ENCODE data around the gene ZFHX3.

The ZFHX3 gene

GRCh38 chr16:72836985-72837384, 210.9 kb downstream of the ZFHX3 start:
- Histone ChIP-seq H3K27ac (no peak overlapping the region), H3K4me1 (peaks cover 0 to 66% (median 35%) of the 10 kb centered on the region in 4 donors), H3K27me3 (no peaks in the 10 kb centered on the region), H3K9me3 (no peaks in the 10 kb centered on the region), H3K36me3 (no peaks in the 10 kb centered on the region), H3K4me3 (no peak overlapping the region)
- no peak for TF ChIP-seq CTCF (IDR thresholded peaks at IDR 0.05)
- DNase-seq, result no peak
- intact Hi-C loops (cut with DNase I; ENCODE audit: low total_unique reads), result loop anchor here (10.0 kb wide), 1 partner anchor 338 kb away; no protein-coding TSS in a partner anchor

- intact Hi-C loops (cut with DNase I; ENCODE audit: low total_unique reads), result loop anchor here (10.0 kb wide), 1 partner anchor 339 kb away; no protein-coding TSS in a partner anchor
- no peaks in the 10 kb centered on the region for H3K27me3 ChIP-seq
- TF ChIP-seq CTCF (IDR thresholded peaks at IDR 0.05), result no peak
- H3K4me3 ChIP-seq, result no peak overlapping the region
- no peaks in the 10 kb centered on the region for H3K9me3 ChIP-seq
- H3K36me3 ChIP-seq, result no peaks in the 10 kb centered on the region
- no peak for DNase-seq
- no peak overlapping the region for H3K27ac ChIP-seq
- peaks cover 0 to 58% (median 27%) of the 10 kb centered on the region in 4 donors for H3K4me1 ChIP-seq
These were observed 211.7 kb downstream of the ZFHX3 start for GRCh38 chr16:72836181-72836580.

- intact Hi-C loops (cut with DNase I; ENCODE audit: low total_unique reads), result loop anchor here (10.0 kb wide), 1 partner anchor 340 kb away; no protein-coding TSS in a partner anchor
- no peak for DNase-seq
- Histone ChIP-seq H3K27ac (peak overlapping the region in 1 of 2 donors; percentile 67), H3K27me3 (no peaks in the 10 kb centered on the region), H3K36me3 (no peaks in the 10 kb centered on the region), H3K4me1 (peaks cover 0 to 54% (median 17%) of the 10 kb centered on the region in 4 donors), H3K9me3 (no peaks in the 10 kb centered on the region), H3K4me3 (no peak overlapping the region)
- no peak for TF ChIP-seq CTCF (IDR thresholded peaks at IDR 0.05)
These were observed 212.8 kb downstream of the ZFHX3 start for GRCh38 chr16:72835086-72835485.

GRCh38 chr16:72834499-72834898, 213.4 kb downstream of the ZFHX3 start:
- intact Hi-C loops (cut with DNase I; ENCODE audit: low total_unique reads), result loop anchor here (5.0 to 10.0 kb wide), 2 partner anchors 340 to 928 kb away; no protein-coding TSS in a partner anchor
- no peaks in the 10 kb centered on the region for H3K9me3 ChIP-seq

GRCh38 chr16:72833969-72834368, 214.0 kb downstream of the ZFHX3 start:
- H3K27me3 ChIP-seq, result no peaks in the 10 kb centered on the region
- peaks cover 0 to 7% (median 7%) of the 10 kb centered on the region in 3 donors for H3K36me3 ChIP-seq
- peak overlapping the region; percentile 17 to 67 for H3K27ac ChIP-seq
- no peak for DNase-seq
- no peak for TF ChIP-seq CTCF (IDR thresholded peaks at IDR 0.05)
- no peaks in the 10 kb centered on the region for H3K9me3 ChIP-seq
- H3K4me3 ChIP-seq, result no peak overlapping the region
- peaks cover 0 to 51% (median 18%) of the 10 kb centered on the region in 4 donors for H3K4me1 ChIP-seq
- intact Hi-C loops (cut with DNase I; ENCODE audit: low total_unique reads), result loop anchor here (5.0 to 10.0 kb wide), 2 partner anchors 341 to 928 kb away; no protein-coding TSS in a partner anchor

More at GRCh38 chr16:72834499-72834898, 213.4 kb downstream of the ZFHX3 start:
- TF ChIP-seq CTCF (IDR thresholded peaks at IDR 0.05), result no peak
- no peaks in the 10 kb centered on the region for H3K27me3 ChIP-seq
- peaks cover 0 to 54% (median 18%) of the 10 kb centered on the region in 4 donors for H3K4me1 ChIP-seq
- H3K27ac ChIP-seq, result peak overlapping the region in 1 of 2 donors; percentile 67
- H3K36me3 ChIP-seq, result peaks cover 0 to 2% (median 1%) of the 10 kb centered on the region in 3 donors
- DNase-seq, result no peak
- H3K4me3 ChIP-seq, result no peak overlapping the region
